SK-N-DZ (cell line): ENCODE results near the gene ADRA2A.

Experiments used
- DNase-seq: peaks from one replicate; pipeline ENCODE4 v3.0.0-alpha.2; 2015; ENCODE audit warnings: low spot score

Gene ADRA2A

GRCh38 chr10:111109501-111110242, 32.8 kb downstream of the ADRA2A start:
- no peak for DNase-seq

GRCh38 chr10:111110771-111111170, 33.9 kb downstream of the ADRA2A start:
- DNase-seq, result no peak

- DNase-seq, result no peak
Measured at GRCh38 chr10:111112333-111112732, 35.5 kb downstream of the ADRA2A start.

GRCh38 chr10:111113238-111113960, 36.6 kb downstream of the ADRA2A start:
- no peak for DNase-seq

GRCh38 chr10:111113961-111114757, 37.3 kb downstream of the ADRA2A start:
- DNase-seq, result no peak

GRCh38 chr10:111114758-111115500, 38.1 kb downstream of the ADRA2A start:
- DNase-seq, result no peak

GRCh38 chr10:111116211-111116610, 39.4 kb downstream of the ADRA2A start:
- no peak for DNase-seq

GRCh38 chr10:111116762-111117445, 40.1 kb downstream of the ADRA2A start:
- no peak for DNase-seq

GRCh38 chr10:111117528-111118277, 40.9 kb downstream of the ADRA2A start:
- DNase-seq, result no peak

GRCh38 chr10:111118758-111119157, 41.9 kb downstream of the ADRA2A start:
- DNase-seq, result no peak

GRCh38 chr10:111119637-111120036, 42.8 kb downstream of the ADRA2A start:
- DNase-seq, result no peak

- no peak for DNase-seq
Measured at GRCh38 chr10:111122127-111122526, 45.3 kb downstream of the ADRA2A start.

GRCh38 chr10:111123883-111124282, 47.1 kb downstream of the ADRA2A start:
- no peak for DNase-seq

GRCh38 chr10:111125102-111125501, 48.3 kb downstream of the ADRA2A start:
- no peak for DNase-seq

- no peak for DNase-seq
Measured at GRCh38 chr10:111126077-111126476, 49.2 kb downstream of the ADRA2A start.

- DNase-seq, result no peak
Measured at GRCh38 chr10:111127081-111127848, 50.4 kb downstream of the ADRA2A start.

- no peak for DNase-seq
Measured at GRCh38 chr10:111128331-111129180, 51.7 kb downstream of the ADRA2A start.

- DNase-seq, result no peak
Measured at GRCh38 chr10:111129363-111129762, 52.5 kb downstream of the ADRA2A start.
